GM19099 (cell line): Measurements from ENCODE around the gene ADISSP.

Experiments
- POLR2A ChIP-seq: IDR thresholded peaks from 3 replicates; pipeline ENCODE4 v1.6.1; 2011; ENCODE audit warnings: low read depth; ENCODE audit not compliant: insufficient read length; ENCODE audit errors: extremely low read depth

ADISSP gene

GRCh38 chr20:3729811-3730540, 37.6 kb downstream of the ADISSP start:
- no peak for TF ChIP-seq POLR2A

- no peak for TF ChIP-seq POLR2A
Measured at GRCh38 chr20:3729378-3729777, 38.2 kb downstream of the ADISSP start.

- TF ChIP-seq POLR2A: no peak
Measured at GRCh38 chr20:3728876-3729275, 38.7 kb downstream of the ADISSP start.

GRCh38 chr20:3728354-3728753, 39.2 kb downstream of the ADISSP start:
- no peak for TF ChIP-seq POLR2A

GRCh38 chr20:3727401-3728021, 40.0 kb downstream of the ADISSP start:
- TF ChIP-seq POLR2A: no peak

GRCh38 chr20:3724356-3724755, 43.2 kb downstream of the ADISSP start:
- TF ChIP-seq POLR2A: no peak

- no peak for TF ChIP-seq POLR2A
Measured at GRCh38 chr20:3723284-3723683, 44.3 kb downstream of the ADISSP start.

- no peak for TF ChIP-seq POLR2A
Measured at GRCh38 chr20:3721912-3722311, 45.6 kb downstream of the ADISSP start.

GRCh38 chr20:3720626-3721025, 46.9 kb downstream of the ADISSP start:
- TF ChIP-seq POLR2A: no peak

- no peak for TF ChIP-seq POLR2A
Measured at GRCh38 chr20:3720068-3720467, 47.5 kb downstream of the ADISSP start.

- TF ChIP-seq POLR2A: no peak
Measured at GRCh38 chr20:3719046-3719445, 48.5 kb downstream of the ADISSP start.

- no peak for TF ChIP-seq POLR2A
Measured at GRCh38 chr20:3716195-3716834, 51.2 kb downstream of the ADISSP start.

- TF ChIP-seq POLR2A: no peak
Measured at GRCh38 chr20:3714092-3714491, 53.5 kb downstream of the ADISSP start.

GRCh38 chr20:3712279-3712873, 55.2 kb downstream of the ADISSP start, which contains the start of gene SIGLEC1:
Gene SIGLEC1 (minus strand): TSS chr20:3712600. CDS start chr20:3707128, 5,472 bp downstream.
- TF ChIP-seq POLR2A: no peak

- TF ChIP-seq POLR2A: no peak
Measured at GRCh38 chr20:3711484-3711941, 56.0 kb downstream of the ADISSP start.
